ENCODE results near the gene TOM1L1.

The TOM1L1 gene

DNA sequence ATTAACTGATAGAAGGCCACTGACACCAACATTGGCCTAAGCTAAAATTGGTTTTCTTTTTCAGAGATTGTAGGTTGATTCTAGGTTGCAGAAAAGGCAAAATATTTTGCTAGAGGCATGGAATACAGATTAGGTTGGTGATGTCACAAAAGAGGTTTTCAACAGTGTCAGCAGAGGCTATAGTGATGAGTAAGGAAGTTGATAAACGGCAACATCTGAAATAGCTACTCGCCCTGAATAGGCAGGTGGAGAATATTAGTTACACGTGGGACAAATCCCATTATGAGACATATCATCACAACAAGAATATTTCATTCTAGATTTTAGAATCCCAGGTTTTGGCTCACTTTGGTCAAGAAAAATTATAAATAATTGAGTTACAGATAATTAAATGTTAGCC lies 1.5 kb upstream of the TOM1L1 start:
- no peak for DNase-seq (ENCODE audit: low read depth)

DNA sequence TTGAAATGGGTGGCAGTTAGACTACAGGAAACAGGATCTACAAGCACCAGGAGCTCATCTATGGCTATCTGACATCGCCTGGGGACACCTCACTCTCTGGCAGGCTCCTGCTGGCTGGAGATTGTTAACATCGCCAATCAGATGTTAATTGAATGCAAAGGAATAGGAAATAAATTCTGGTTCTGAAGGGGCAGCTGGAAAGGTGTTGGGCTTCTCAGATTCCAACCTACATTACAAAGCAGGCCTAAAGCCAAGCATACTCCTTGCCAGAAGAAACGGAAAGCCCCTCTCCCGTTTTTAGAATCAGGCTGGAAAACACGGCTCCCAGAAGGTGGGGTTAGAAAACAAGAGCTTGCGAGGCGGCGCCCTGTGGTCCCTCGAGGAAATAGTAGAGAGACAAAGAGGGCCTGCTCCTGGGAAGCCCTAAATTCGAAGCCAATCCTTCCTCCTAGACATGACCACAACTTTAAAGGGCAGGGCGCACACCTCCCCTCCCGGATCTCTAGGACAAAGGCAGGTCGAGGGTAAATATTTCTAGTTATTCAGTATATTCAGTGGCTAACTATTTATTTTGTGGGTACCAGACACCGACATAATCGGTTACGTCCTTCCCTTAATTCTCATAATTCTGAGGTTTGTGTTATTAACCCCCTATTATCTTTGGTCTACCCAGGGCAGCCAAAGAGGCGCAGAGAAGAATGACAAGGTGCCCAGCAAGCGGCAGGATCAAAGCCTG lies 763 bp upstream of the TOM1L1 start:
- DNase-seq (ENCODE audit: low read depth), result no peak

DNA sequence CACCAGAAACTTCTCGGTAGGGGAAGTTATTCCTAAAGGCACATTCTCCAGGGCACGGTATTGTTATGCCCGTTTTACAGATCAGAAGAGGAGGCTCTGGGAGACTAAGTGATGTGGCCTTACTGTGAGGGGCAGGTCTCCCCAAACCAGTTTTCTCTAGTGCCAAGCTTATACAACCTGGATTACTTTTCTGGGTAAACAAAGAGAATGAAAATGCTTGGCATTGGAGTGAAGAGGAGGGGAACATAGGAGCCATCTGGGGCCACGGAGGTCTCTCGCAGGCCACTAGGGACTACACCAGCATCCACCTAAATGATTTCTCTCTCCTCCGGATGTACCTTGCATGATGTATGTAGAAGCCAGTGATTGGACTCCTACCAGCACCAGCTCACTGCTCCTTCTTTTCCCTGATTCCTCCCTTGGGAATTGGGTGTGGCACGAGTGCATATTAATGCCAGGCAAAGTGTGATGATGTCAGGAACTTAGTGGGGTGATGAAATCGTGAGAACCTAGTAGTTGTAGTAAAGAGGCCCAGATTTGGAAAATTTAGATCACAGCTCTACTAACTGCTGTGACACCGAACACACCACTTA lies 674 bp downstream of the TOM1L1 start:
- DNase-seq (ENCODE audit: low read depth), result no peak

DNA sequence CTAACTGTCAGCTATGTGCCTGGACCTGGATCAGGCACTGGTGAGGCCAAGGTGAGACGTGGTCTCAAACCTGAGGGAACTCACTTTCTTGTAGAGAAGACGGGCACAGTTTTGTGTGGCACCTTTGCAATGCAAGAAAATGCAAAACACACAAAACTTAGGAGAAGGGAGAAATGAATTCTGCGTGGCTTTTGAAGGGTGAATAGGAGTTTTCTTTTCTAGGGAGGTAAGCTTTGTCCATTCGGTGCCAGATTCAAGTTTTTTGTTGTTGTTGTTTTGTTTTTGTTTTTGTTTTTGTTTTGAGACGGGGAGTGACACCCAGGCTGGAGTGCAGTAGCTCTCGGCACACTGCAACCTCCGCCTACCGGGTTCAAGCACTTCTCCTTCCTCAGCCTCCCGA lies 1.4 kb downstream of the TOM1L1 start:
- no peak for DNase-seq (ENCODE audit: low read depth)

DNA sequence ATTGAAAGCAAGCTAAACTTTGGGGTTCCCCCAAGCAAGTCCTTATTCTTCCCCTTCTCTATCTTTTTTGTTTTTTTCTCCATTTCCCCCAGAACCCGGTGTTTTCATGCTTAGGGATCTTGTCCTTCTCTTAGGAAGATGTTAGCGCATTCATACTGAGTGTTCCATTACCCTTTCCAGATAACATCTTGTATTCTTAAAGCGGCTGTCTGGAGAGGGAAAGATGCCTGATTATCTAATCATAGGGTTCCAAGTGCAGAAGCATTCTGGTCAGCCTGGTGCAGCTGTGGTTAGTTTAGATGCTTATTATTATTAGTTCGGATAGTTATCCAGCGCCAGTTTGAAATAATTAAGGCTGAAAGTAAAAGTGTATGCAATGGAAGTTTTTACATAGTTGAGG lies 2.0 kb downstream of the TOM1L1 start:
- no peak for DNase-seq (ENCODE audit: low read depth)

DNA sequence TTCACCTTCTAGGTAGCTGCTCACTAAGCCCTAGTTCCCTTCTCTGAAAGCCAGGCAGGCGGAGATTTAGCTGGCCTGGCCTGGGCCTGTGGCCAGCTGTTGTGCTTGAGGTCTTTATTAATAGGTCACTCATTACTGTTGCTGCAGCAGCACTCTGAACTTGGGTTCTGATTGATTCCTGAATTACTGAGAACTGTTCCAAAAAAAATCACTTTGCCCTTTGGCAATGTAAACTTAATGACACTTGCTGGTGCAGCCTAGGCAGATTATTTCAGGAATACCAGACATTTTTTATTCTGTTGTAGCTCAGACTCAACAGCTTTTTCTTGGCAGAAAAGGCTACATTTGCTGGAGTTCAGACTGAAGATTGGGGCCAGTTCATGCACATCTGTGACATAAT lies 2.7 kb downstream of the TOM1L1 start:
- DNase-seq (ENCODE audit: low read depth), result no peak

DNA sequence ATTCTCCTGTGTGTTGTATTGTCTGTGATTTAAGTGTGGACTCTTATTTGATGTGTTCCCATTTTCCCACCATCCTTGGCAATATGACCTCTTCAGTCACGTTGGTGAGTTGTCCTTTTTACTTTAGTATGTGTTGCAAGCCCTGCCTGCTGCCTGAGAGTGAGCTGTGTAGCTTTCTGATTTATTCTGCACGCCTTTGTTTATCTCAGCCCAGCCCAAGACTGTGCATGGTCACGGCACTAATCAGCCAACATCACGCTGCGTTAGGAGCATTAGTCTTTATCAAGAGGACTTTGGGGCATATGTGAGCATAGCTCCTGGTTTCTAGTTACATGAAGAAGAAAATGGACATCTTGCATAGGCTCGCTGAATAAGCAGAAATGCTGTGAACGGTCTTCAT lies 6.0 kb downstream of the TOM1L1 start:
- DNase-seq (ENCODE audit: low read depth), result no peak

DNA sequence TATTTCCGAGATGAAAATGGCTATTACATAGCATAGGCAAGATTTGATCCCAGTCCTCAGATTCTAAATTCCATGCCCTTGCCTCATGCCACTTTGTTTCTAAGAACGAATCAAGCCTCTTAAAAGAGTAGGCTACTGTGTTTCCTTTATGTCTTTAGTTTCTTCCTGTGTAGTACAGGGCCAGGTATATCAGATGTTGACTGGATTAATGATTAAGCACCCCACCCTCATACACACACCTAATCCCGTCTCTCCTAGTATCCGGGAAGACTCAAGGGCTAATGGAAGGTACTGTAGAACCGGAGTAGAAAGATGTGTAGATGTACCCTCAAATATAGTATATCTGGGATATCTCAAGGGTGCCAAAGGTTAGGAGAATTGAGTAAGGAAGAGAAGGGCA lies 6.7 kb downstream of the TOM1L1 start:
- DNase-seq (ENCODE audit: low read depth), result no peak

DNA sequence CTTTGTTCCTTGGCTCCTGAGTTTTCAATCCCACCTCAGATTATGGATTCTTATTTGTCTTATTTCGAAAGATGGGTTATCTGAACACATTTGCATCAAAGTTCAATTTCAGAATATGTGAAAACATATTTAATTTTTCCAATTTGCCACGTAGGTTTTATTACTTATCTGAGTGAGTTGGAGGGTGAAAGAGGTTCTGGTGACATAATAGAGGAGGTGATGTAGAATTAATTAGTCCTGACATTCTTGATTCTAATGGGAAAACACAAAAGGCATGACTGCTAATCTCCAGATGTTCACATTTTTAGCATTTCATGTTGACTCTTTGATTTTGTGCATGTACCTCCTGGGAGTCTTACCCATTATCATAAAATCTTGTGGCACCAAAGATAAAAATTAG lies 9.1 kb downstream of the TOM1L1 start:
- no peak for DNase-seq (ENCODE audit: low read depth)

DNA sequence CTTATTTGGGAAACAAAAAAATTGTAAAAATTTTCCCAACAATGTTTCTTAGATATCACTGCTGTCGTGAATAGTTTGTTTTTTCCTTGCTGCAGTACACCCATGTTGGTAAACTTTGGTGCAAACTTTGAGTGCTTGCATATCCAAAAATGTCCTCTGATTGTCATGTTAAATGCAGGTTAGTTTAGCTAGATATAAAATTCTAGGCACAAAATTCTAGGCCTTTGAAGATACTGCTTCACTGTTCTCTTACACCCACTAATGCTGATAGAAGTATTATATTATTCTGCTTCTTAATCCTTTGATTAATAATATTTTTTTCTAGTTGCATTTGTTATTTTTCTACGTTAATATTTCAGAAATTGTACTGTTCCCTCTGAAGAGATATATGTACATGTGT lies 16.1 kb downstream of the TOM1L1 start:
- DNase-seq (ENCODE audit: low read depth), result no peak

DNA sequence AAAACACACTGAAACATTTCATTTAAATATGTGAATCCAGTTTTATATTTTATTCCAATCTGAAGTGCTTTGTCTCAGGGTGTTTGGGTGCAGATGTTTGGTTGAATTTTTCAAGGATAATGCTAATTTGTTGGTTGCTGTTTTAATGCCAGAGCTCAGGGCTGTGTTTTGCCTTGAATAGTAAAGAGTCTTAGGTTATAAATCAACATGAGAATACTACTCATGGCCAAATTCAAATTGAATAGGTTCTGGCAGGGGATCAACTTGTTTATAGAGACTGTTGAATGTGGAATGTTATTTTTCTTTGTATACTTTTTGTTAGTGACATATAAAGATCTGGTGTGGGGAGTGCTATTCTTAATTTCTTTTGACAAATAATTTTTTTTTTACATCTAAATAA lies 18.8 kb downstream of the TOM1L1 start:
- no peak for DNase-seq (ENCODE audit: low read depth)

DNA sequence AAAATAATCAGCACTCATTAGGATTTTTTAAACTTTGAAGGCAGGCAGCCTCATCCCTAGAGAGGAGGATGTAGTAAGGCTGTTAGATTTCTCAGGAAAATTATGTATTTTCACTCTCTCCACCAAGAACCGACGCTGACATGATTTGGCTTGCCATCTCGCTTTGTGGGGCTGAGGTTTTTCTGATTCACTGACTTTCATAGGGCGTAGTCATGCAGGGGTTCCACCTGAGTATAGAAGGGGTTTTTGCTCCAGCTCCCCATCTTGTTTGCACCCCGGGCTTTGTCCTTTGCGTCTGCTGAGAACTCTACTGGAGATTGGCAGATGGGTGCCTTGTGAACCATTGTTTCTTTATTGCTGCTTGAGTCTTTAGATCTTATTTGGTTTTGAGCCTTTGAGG lies 20.2 kb downstream of the TOM1L1 start:
- no peak for DNase-seq (ENCODE audit: low read depth)

DNA sequence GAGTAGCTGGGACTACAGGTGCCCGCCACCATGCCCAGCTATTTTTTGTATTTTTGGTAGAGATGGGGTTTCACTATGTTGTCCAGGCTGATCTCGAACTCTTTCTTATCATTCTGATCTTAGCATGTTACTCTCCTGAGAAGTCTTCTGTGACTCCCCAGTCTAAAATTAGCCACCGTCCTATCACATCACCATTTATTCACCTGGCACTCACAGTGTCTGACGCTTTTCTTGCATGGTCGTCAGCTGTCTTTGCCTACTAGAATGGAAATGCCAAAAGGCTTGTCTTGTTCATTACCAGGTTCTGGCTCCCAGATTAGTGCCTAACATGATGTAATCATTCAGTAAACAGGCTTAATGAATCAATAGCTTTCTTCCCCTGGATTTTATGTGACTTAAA lies 23.8 kb downstream of the TOM1L1 start:
- no peak for DNase-seq (ENCODE audit: low read depth)

DNA sequence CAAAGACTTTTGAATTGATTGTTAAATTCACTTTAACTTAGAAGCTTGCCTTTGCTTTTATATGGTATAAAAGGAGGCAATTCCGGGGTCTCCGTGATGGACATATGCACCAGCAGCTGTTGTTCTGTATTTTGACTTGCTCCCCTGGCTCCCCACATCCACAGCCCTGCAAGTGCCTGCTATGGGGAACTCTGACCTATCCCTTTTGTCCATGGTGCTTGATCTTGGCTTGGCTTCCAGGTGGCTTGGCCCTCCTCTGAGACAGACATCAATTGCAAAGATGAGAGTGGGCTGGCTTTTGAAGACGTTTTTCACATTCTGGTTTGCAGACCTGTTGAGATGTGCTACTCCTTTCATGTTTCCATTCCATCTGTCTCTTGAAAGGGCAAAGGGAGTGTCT lies 26.9 kb downstream of the TOM1L1 start:
- DNase-seq (ENCODE audit: low read depth), result no peak

DNA sequence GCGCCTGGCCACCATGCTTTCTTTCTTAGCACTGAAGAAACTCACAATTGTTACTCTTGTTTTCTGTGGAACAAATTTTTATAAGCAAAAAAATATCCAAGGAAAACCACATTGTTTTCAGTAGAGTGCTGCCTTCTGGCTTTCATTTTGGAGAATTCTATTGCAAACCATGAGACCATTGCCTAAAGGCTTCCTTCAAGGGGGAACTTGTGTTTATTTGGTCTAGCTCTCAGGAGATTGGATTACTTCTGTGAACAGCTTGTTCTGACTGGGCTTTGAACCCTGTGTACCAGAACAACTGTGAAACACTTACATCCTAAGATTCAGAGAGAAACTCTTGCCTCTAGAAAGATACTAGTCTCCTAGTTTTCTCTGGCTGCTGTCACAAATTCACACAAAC lies 32.1 kb downstream of the TOM1L1 start:
- no peak for DNase-seq (ENCODE audit: low read depth)

DNA sequence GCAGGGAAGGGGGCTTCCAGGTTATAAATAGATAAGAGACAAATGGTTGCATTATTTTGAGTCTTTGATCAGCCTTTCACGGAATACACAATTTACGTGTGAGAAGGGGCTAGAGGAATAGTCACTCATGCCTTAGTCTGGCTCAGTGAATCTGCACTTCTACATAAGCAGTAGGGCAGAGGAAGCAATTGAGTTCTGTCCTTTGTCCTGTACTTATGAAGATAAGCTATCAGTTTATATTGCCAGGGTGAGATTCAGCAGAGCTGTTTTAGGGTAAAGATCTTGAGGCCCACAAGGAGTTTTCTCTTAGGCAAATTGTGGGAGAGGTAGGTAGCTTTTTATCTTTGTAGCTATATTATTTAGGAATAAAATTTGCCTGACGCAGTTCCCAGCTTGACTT lies 33.3 kb downstream of the TOM1L1 start:
- no peak for DNase-seq (ENCODE audit: low read depth)

DNA sequence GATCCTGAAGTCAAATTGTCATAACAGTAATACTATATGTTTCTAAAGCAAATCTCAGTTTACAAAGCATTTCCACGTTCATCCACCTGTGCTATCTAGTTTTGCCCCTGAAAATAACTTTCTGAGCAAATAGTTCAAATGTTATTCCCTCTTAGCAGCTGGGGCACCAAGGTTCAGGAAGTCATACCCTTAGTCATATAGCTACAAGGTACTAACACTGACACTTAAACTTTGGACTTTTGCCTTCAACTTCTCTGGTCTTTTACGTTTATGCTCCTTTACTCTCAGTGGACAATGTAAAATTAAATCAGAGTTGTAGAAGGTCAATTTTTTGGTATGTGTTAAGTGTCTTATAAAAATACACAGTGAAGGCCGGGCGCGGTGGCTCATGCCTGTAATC lies 34.8 kb downstream of the TOM1L1 start:
- DNase-seq (ENCODE audit: low read depth), result no peak

DNA sequence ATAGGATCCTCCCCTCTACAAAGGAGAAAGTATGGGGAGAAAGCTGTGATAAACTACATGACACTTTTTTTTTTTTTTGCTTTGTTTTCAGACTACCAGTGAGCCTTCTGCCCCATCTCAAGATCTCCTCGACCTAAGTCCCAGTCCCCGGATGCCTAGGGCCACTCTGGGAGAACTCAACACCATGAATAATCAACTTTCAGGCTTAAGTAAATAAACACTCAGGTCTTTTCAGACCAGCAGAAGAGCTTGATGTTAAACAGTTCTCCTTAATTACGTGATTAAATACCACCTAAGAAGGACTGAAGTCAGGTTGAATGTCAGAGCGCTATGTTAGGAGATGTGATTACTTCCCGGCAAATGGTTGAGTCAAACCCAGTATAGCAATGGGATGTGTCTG lies 36.4 kb downstream of the TOM1L1 start:
- no peak for DNase-seq (ENCODE audit: low read depth)

DNA sequence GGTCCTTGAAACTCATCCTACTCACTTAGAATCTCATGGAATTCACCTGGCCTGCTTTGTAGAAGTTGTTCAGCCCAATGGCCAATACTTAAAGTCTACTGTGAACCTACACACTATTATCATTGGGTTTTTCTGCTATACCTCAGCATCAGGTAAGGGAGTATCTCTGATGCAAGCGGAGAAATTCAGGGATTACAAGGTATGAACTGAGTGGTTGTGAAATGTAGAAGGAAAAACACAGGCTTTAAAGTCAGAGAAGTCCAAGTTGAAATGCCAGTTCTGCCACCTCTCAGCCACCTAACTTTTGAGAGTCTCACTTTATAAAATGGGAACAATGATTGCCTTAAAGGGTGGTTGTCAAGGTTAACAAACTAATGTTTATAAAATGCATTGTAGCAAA lies 36.8 kb downstream of the TOM1L1 start:
- no peak for DNase-seq (ENCODE audit: low read depth)

DNA sequence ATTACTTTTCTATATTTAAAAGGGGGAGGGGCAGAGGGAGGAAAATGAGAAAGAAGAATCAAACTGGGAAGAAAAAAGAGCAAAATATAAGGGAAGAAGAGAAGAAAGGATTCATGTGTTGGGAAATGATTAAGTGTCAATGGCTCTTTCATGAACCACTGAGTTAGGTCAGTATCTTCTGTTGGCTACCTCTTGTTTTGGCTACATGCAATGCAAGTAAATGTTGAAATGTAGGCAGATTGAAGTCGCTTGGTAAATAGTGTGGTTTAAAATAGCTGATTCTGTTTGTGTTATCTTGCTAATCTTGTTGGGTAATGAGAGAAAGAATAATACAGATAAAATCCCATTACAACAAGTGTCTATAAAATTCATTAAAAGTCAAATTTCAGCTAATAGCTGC lies 40.6 kb downstream of the TOM1L1 start:
- DNase-seq (ENCODE audit: low read depth), result no peak

DNA sequence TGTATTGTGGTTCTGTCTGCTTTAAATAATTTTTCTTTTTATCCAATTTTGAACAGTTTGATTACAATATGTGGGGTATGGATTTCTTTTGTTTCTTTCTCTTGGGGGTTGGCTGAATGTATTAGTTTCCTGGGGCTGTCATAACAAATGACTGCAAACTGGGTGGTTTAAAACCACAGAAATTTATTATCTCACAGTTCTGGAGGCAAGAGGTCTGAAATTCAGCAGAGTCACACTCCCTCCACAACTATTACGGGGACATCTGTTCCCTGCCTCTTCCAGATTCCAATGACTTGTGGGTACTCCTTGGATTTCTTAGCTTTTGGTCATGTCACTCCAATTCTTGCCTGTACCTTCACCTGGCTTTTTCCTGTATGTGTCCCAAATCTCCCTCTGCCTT lies 44.1 kb downstream of the TOM1L1 start:
- DNase-seq (ENCODE audit: low read depth), result no peak

DNA sequence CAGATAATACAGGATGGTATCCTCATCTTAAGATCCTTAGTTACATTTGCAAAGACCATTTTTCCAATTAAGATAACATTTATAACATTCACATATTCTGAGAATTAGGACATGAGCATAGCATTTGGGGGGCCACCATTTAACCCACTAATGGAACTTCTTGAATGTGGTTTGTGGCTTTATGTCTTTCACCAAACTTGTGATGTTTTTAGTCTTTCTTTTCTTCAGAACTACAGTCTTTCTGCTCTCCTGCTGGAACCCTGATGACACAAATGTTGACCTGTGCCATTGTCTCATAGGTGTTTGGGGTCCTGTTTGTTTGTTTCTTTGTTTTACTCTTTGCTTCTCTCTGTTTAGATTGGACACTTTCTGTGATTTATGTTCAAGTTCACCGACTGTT lies 44.6 kb downstream of the TOM1L1 start:
- no peak for DNase-seq (ENCODE audit: low read depth)

DNA sequence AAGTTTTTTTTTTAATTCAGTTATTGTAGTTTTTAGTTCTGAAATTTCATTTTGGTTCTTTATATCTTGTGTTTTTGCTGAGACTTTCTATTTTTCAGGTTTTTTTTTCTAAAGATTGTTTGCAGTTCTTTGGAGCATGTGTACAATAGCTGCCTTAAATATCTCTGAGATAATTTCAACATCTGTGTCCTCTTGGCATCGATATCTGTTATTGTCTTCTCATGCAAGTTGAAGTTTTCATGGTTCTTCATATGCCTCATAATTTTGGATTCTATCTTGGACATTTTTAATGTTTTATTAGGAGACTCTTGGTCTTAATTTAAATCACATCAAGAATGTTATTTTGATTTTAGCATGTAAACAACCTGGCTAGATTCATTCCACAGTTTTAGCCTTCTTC lies 45.0 kb downstream of the TOM1L1 start:
- DNase-seq (ENCODE audit: low read depth), result no peak

DNA sequence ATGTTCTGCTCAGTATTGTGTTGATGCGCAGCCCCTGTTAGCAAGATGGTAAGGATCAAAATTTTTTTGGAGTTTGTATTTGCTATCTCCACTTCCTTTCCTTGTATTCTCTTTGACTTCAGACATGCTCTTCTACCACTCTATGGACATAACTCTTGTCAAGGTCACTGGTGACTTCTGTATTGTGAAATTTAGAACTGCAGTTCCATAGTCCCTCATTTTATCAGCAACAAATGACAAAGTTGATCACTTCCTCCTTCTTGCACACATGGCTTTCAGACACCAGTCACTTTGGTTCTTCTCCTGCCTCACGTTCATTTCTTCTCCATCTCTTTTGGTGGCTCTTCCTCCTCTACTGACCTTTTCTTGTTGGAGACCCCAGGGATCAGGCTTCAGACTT lies 46.7 kb downstream of the TOM1L1 start:
- DNase-seq (ENCODE audit: low read depth), result no peak

Measured in GM04503 (cell line).